Stimulated activated CD4-positive, alpha-beta T cell treated with anti-CD3 and anti-CD28 coated beads, Interleukin-4, amount 100 ng/mL, for 48 hours (primary cell): ENCODE measurements around the gene MACROD2.

Experiments
- DNase-seq, 2 donors: peaks; one replicate each; pipeline ENCODE4 v3.0.0-alpha.2; 2020; ENCODE audit warnings: low read depth in 2 of 2

Gene MACROD2

GRCh38 chr20:15445056-15445840 is 1449.9 kb downstream of the MACROD2 start:
- no peak for DNase-seq

- no peak for DNase-seq
Measured at GRCh38 chr20:15446373-15446772, 1451.1 kb downstream of the MACROD2 start.

DNA sequence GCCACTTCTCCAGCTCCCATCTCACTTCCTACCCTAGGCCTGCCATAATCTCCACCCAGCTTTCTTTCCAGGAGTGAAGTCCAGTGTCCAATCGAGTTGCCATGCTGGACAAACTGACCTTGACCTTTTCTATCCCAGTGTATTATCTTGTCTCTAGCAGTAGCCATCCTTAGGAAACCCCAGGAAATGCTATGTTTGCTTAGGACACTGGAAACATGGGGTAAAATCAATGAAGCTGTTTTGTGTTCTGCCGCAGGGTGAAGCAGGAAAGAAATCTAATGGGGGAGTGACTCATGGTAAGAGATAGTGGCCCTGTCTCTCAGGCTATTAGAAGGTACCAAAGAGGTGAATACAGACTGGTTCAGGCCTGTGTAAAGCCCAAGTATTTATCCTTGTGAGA is 1452.2 kb downstream of the MACROD2 start:
- DNase-seq: no peak

DNA sequence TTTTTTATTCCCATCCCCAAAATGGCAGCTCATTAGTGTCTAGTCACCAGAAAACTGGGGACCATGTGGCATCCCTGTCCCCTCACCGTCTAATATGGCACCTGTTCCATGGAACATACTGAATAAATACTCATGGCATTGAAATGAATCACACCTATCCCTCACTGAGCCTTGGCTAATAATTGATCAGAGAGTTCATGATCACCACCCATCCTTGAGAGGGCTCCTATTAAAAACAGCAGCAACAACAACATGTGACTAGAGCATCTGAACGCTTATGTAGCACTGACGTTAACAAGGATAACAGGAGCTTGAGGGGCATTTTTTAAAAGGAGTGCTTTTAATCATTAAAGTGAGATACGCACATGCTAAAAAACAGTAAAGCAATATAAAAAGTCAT is 1453.7 kb downstream of the MACROD2 start:
- DNase-seq: no peak

DNA sequence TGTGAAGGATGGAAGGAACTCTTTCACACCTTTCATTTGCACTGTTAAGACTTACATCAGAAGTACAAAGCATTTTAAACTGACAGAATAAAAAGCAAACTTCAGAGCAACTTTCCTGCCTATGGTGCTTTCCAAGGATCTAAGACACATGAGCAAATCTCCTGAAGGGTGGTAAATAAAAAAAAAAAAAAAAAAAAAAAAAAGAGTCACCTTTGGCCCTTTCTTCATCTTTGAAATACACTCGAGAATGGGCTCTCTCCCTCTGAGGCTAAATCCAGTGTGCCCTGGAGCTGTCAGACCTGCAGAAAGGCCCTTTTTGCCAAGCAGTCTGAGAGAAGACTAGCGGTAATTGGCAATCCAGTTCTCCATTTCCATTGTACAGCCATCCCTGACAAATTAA is 1455.9 kb downstream of the MACROD2 start:
- no peak for DNase-seq

GRCh38 chr20:15455279-15455678 is 1460.0 kb downstream of the MACROD2 start:
- DNase-seq: no peak

DNA sequence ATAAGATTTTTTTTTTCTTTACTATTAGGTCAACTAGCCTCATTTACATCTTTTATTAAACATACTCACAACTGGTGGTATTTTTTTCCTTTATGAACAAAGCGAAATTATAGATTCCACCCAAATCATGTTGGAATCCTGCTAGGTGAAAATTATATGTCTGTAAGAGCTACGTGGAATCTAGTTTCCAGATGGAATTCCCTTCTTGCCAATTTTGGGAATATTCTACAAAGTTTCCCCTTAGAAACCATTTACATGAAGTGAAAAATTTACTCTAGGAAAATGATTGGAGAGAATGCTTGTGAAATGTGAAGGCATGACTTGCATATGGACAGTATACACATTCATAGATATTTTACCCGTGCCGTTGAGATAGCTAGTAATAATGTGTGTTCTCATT is 1466.6 kb downstream of the MACROD2 start:
- DNase-seq: no peak

- no peak for DNase-seq
Measured at GRCh38 chr20:15475483-15475882, 1480.2 kb downstream of the MACROD2 start.

- no peak for DNase-seq
Measured at GRCh38 chr20:15476186-15476585, 1480.9 kb downstream of the MACROD2 start.

DNA sequence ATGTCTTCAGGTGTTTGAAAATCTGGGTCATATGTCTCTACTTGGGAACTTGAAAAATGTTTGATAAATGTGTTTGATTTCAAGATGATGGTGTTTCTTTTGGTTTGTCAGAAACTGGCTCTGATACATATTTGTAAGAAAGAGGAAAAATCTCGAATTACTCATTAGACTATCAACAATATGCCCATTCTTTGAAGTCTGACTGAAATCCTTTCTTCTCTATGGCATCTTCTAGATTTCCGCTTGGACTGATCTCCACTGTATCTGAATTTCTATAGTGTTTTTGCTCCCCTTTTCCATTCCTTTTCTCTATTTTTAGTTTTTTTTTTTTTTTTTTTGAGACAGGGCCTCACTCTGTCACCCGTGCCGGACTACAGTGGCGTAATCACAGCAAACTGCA is 1481.5 kb downstream of the MACROD2 start:
- no peak for DNase-seq

DNA sequence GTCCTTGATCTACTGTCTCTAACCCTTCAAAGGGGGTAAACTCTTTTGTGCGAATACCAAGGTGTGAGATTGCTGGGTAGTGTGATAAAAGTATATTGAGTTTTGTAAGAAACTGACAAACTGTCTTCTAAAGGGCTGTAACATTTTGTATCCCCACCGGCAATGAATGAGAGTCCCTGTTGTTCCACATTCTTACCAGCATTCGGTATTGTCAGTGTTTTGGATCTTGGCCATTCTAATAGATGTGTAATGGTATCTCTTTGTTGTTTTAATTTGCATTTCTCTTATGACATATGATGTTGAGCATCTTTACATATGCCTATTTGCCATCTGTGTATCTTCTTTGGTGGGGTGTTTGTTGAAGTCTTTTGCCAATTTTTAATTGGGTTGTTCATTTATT is 1487.2 kb downstream of the MACROD2 start:
- DNase-seq: no peak

DNA sequence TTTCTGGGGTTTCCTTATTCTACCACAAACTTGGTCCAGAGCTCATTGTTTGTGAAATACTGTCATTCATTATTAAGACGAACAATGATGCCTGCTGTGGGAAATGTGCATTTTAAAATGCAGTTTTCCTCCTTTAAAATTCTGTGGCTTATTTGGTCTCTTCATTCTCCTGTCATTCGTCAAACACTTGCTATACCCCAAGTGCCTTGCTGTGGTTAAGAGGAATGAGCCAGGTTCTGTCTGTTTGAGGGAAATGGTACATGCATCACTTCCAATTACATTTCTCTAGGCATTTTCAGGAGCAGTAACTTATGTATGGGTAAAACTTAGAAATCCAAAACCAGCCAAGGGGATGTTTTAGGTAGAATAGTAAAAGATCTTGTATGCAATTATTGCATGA is 1490.2 kb downstream of the MACROD2 start:
- no peak for DNase-seq

GRCh38 chr20:15487030-15487429 is 1491.7 kb downstream of the MACROD2 start:
- no peak for DNase-seq

DNA sequence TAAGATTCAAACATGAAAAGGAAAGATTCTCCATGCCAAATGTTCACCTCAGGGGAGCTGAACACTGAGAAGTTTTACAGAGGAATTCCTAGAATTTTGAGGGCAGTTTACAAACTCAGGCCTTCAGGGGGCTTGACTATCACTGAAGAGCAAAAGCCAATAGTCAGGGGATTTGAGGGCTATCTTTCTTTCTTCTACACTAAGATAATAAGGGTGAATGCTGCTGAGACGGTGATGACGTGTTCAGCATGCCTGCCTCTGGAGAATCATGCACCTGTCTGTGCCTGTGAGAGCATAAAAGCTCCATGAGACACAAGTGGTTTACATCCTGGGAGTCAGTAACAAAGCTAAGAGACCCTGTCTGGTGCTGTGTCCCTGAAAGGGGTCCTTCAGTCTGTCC is 1492.4 kb downstream of the MACROD2 start:
- no peak for DNase-seq

DNA sequence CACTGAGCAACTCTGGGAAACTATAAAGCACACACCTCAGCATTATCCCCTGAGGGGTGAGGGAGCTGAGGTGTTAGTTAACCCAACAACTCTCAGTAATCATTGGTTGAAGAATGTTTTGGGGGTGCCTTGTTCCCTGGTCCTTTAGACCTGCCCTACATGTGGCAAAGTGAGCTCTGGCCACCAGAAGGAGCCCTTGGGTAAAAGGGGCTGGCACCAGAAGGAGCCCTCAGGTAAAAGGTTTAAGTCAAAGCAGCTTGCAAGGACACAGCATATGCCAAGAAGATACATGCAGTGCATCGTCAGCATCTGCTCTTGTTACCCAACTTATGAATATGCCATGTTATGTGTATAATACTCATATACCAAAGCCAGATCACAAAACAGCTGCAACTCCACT is 1496.3 kb downstream of the MACROD2 start:
- no peak for DNase-seq

DNA sequence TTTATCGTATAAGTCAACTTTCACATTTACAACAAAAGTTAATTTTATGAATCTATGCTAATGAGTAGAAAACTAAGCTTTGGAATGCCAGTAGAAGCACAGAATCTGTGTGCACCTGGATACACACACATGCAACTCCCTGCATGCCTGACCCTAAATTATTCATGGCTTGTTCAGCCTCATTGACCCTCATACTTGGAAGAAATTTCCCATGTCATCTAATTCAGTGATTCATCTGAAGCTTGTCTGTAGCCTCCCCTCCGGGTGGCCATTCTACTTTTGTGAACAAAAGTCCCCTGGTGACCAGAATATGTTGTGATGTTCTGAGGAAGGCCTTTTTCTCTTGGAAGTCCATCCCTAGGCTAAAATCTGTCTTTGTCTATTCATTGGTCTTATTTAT is 1499.5 kb downstream of the MACROD2 start:
- DNase-seq: no peak

- no peak for DNase-seq
Measured at GRCh38 chr20:15496501-15497039, 1501.3 kb downstream of the MACROD2 start.

DNA sequence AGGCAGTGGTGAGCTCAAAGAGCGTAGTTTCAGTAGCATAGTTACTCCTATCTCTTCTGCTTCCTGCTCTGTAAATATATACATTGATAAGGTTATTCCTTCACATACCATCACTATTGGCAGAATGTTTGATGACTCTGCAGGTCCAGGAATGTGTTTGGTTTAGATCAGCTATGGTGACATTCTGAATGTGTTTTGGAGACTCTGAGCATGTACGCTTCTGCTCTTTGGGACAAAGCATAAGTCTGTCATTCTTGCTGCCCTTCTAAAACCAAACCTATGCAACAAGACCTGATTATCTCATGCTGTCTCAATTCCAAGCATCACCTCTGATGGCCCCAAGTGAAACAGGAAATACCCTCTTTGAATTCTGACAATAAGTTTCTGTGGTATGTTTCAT is 1503.6 kb downstream of the MACROD2 start:
- no peak for DNase-seq

DNA sequence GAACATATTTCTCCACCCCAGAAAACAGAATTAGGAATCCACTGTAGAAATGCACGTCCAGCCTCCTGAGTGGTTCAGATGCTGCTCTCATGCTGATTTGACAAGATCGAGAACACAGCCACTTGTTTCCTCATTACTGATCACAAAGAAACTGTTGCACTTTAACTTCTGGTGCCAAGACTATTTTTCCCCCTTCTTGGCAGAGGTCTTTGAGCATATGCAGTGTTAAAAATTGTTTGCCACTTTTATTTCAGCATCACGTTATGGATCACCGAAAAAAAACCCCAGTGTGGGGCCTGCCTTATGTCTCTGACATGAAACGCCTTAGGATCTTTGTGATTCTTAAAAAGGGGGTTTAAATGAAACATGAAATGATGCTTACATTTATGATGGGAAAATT is 1511.0 kb downstream of the MACROD2 start:
- DNase-seq: no peak

DNA sequence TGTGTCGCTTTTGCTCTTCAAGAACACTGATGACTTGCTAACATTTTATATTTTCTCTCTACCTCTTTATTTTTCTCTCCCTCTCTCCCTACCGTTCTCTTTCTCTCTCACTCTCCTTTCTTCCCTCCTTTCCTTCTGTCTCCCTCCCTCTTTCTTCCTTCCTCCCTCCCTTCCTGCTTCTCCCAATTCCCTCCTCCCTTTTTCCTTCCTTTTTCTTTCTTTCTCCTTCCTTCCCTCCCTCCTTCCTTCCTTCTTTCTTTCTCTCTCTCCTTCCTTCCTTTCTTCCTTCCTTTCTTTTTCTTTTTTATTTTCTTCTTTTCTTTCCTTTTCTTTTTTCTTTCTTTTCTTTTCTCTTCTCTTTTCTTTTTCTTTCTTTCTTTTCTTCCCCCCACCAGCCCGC is 1511.8 kb downstream of the MACROD2 start:
- no peak for DNase-seq

DNA sequence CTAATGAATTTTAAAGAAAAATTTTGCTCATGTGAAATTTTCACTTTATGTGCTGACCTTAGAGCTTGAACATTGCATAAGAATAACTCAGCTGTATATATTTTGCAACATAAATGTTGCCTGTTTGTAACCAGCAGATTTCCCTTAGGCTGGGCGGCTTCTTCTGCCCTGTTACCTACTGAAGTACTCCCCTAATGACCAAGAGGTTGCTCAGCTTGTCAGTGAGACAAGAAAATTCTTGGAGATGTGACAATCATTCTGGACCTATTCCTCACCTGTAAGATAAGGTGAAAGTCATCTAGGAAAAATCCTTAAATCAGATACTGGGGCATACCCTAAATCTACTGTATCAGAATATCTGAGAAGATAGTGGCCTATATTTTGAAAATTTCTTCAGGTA is 1516.2 kb downstream of the MACROD2 start:
- no peak for DNase-seq

DNA sequence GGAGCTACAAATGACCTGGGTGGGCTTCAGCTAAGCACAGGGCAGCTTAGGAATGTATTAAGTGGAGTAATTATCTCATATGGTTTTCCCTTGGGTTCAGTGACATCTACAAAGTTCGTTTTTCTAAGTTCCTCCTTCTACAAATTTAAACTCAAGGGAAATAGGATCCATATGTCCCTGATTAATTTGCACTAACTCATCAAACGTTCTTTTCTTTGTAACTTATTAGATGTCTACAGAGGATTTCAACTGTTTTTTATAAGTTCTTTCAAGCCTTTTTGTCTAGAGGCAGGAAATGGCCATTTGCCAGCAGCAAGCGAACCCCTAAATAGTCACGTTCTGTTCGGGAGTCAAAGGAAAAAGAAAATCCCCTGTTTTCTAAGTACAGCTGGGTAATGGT is 1517.6 kb downstream of the MACROD2 start:
- DNase-seq: no peak

- no peak for DNase-seq
Measured at GRCh38 chr20:15515691-15516090, 1520.4 kb downstream of the MACROD2 start.
